HG03432 (cell line): Measurements from ENCODE around the gene POU6F2.

Experiments
- ATAC-seq: cut with Tn5 transposase; IDR thresholded peaks from one replicate; pipeline ENCODE4 v1.9.1; 2021; ENCODE audit warnings: mild to moderate bottlenecking, moderate library complexity; ENCODE audit not compliant: unreplicated experiment

POU6F2 gene

GRCh38 chr7:39062811-39063210 is 85.1 kb downstream of the POU6F2 start:
- no peak for ATAC-seq

DNA sequence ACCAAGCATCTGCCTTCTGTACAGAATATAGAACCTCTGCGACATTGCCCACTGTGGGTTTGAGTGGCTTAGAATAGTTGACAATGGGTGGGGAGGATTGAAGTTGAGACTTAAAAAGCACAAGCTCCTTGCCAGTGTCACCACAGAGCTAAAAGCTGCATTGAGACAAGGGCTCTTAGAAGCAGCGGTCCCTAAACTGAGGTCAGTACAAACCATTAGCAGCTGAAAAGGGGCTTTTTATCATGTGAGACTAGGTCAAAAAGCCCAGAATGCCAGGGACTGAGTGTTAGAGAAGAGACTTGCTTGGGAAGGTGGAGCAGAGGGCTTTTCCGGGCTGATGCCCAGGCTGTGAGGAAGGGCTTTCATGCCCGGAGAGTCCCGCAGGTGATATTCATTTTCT is 91.3 kb downstream of the POU6F2 start:
- ATAC-seq: no peak

- no peak for ATAC-seq
Measured at GRCh38 chr7:39069896-39070881, 92.5 kb downstream of the POU6F2 start.

GRCh38 chr7:39071116-39071515 is 93.4 kb downstream of the POU6F2 start:
- no peak for ATAC-seq

DNA sequence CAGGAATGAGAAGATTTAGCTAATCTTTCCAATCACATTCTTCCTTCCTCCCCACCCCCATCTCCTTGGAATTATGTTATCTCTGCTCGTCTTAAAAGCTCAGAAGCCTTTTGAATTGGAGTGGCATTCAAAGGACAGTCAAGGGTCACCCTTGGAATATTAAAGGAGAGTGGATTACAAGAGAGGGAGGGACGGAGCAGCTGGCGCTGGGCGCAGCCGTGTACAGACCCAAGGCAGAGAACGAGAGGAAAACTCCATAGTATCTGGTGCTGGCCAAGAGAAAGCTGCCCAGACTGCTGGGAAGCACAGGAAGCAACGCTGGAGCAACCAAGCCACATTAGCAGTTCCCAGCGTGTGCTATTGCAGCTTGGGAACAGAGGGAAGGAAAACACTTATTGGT is 95.7 kb downstream of the POU6F2 start:
- no peak for ATAC-seq

- ATAC-seq: no peak
Measured at GRCh38 chr7:39075210-39075609, 97.5 kb downstream of the POU6F2 start.

GRCh38 chr7:39083781-39084180 is 106.1 kb downstream of the POU6F2 start:
- no peak for ATAC-seq

GRCh38 chr7:39084349-39084748 is 106.6 kb downstream of the POU6F2 start:
- ATAC-seq: no peak

DNA sequence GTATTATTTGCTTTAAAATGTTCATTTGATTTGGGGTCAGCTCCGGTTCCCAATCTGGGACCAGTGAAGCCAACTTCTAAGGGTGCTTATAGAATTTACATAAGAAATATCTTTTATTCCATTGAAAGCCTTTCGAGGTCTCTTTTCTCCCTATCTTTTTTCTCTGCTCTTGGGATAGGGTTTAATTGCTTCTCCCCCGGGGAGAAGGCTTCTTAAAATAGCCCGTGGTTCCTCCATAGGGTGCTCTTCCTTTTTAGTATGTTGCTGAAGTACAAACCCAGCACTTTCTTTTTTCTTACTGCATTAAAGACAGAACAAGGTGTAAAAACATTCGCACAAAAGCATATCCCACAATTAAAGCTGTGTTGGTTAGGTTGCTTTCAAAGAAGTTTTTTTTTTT is 107.5 kb downstream of the POU6F2 start:
- no peak for ATAC-seq

DNA sequence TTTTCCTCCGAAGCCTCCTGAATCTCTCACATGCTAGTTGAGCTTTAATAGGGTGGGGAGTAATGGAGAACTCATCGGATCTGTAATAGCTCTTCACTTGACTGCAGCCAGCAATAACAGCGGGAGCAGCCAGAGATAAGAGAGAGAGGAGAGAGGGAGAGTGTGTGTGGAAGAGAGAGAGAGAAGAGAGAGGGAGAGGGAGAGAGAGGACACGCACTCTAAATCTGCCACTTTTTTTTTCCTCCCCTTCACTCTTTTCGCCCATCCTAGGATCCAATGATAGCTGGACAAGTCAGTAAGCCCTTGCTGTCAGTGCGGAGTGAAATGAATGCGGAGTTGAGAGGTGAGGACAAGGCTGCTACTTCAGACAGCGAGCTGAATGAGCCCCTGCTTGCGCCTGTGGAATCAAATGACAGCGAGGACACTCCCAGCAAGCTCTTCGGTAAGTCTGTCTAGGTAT is 107.9 kb downstream of the POU6F2 start:
- ATAC-seq: no peak

DNA sequence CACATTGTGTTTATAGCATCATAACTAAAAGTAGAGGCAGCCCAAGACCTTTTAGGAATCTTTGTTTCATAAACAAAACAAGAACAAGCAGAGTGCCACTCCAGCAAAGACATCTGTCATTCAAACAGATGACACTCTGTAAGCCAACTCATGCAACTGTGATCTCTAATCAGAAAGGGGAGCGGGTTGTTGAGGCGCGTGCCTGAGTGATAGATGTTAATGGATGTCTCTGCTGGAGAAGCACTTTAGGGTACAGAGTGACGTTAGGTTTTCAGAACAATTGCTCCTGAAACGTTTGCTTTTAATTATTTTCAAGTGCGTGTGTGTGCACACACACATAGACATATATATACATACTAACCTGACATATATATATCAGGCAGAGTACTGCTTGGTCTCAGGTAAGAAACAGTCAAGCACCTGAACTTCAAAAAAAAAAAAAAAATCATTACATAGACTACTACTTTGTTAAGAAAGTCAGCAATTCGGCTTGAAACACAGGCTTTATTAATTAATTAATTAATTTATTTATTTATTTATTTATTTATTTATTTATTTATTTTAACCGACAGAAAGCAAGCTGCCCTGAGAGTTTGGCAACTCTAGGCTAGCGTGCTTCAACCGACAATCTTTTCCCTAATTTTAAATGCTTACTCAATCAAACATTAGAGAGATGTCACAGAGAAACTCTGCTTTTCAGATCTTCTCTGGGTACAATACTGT is 109.1 kb downstream of the POU6F2 start:
- ATAC-seq: no peak

DNA sequence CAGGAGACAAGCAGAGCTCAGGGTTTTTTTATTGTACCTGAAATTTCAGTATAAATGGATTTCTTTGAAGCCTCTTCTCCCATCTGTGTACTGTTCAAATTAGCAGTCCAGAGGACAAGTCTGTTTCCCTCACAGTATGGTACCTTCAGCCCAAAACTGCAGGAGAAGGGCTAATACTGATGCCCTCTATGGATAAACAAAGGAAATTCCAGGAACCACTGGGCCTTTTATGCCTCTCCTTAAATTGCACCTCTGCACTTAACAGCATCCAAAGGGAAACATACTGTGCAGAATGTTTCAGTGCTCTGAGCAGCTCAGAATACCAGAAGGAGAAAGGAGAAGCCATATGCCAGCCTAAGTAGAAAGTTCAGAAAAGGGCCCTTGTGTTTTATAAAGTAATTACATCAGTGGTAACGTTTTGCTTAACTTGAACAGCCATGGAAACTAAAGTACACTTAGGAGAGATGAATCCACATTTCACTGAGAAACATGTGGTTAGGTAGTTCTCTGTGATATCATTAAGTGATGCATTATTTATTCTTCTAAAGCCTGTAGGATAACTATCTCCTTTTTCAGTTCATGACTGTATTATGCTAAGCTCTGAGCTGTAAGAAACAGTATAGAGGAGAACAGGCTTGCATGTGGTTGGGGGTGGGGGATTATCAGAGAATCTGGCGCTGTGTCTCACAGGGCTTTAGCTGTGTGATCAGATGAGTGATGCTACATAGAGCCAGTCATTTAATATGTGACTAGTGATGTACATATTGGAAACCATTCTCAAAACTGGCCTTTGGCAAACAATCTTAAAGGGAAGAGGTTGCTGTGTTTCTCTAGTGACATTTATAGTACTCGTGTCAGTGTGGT is 111.3 kb downstream of the POU6F2 start:
- ATAC-seq: no peak

DNA sequence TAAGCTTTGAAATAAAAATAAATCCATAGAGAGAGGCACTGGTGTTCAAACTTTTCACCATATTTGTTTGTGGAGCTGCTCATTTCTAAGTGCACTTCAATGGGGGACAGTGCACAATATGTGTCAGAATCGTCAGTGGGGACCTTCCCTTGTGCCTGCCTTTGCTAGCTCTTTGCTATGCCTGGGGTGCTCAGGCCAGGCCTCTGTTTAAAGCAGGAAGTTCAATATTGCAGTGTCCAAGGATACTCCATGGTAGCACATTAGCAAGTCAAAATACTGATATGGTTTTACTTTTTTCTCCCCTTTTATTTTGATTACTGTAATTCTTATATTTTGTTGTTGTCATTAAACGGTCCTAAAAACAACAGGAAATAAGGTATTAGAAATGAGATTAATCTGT is 113.4 kb downstream of the POU6F2 start:
- no peak for ATAC-seq

DNA sequence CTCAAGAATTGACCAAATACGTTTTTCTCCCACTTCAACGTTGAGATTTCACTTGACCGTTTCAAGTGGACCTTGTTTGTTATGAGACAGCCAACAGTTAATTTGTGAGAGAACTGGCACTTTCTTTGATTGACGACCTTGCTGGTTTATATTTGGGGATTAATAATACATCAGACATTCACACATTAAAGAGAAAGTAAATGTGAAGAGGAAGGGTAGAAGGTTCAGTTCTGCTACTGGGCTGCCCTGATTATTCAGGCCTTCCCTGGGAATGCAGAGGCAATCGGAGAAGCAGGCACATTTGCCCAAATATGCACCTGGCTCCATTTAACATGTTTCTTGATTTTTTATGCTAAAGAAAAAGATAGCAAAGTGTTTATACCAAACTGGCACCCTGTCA is 114.1 kb downstream of the POU6F2 start:
- no peak for ATAC-seq

DNA sequence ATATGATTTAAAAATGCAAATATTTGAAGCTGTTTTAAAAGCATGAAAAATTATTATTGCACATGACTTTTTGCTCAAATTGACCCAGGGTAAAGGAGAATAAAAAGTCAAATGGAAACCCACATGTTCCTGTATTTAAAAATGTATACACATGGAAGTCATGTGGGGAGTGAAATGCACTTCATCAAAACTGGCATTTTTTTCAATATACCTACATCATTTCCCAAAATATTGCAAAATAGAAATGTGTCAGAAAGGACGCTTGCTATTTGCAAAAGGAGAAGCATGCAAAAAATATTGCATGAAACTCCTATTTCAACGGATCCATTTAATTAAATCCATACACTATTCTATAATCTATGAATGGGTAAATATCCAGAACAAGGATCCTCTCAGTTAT is 117.0 kb downstream of the POU6F2 start:
- no peak for ATAC-seq

GRCh38 chr7:39095875-39096619 is 118.3 kb downstream of the POU6F2 start:
- no peak for ATAC-seq

DNA sequence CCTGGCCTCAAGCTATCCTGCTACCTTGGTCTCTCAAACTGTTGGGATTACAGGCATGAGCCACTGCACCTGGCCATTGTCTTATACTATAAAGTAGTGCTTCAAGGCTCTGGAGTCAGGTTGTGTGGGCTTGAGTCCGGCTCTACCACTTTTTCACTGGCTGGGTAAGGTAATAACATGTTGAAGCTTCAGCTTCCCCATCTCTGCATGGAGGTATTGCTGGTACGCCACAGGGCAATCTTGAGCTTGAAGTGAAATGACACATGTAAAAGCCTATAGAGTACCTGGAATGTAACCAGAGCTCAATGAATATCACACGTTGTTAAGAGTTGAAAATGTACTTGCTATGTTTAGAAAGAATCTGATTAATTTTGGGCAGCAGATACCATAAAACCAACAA is 120.8 kb downstream of the POU6F2 start:
- ATAC-seq: no peak

GRCh38 chr7:39099146-39099545 is 121.4 kb downstream of the POU6F2 start:
- no peak for ATAC-seq

DNA sequence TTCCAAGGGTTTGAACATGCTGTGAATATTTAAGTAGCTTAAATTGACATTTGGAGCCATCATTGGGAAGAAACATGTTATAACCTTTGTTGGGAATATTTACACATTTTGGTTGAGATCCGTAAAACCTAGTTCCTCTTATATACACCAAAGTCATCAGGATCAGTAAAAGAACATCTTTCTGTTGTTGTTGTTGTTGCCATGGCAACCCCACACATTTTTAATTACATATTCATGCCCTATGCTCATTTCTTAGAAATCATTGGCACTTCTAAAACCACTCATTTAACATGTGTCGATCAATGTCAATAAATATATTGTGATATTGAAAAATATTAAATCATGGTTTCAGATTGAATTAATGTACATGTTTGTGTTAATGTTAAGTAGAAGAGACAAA is 122.6 kb downstream of the POU6F2 start:
- ATAC-seq: no peak

- ATAC-seq: no peak
Measured at GRCh38 chr7:39102234-39102633, 124.5 kb downstream of the POU6F2 start.
